ENCODE measurements around the gene LRRC41.
"Not testable (repeated sequence)": the region's sequence is repeated elsewhere in the genome, so short reads cannot be mapped to it uniquely, and the experiment has no call there.

Gene LRRC41, protein sequence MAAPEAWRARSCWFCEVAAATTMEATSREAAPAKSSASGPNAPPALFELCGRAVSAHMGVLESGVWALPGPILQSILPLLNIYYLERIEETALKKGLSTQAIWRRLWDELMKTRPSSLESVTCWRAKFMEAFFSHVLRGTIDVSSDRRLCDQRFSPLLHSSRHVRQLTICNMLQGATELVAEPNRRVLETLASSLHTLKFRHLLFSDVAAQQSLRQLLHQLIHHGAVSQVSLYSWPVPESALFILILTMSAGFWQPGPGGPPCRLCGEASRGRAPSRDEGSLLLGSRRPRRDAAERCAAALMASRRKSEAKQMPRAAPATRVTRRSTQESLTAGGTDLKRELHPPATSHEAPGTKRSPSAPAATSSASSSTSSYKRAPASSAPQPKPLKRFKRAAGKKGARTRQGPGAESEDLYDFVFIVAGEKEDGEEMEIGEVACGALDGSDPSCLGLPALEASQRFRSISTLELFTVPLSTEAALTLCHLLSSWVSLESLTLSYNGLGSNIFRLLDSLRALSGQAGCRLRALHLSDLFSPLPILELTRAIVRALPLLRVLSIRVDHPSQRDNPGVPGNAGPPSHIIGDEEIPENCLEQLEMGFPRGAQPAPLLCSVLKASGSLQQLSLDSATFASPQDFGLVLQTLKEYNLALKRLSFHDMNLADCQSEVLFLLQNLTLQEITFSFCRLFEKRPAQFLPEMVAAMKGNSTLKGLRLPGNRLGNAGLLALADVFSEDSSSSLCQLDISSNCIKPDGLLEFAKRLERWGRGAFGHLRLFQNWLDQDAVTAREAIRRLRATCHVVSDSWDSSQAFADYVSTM

DNA sequence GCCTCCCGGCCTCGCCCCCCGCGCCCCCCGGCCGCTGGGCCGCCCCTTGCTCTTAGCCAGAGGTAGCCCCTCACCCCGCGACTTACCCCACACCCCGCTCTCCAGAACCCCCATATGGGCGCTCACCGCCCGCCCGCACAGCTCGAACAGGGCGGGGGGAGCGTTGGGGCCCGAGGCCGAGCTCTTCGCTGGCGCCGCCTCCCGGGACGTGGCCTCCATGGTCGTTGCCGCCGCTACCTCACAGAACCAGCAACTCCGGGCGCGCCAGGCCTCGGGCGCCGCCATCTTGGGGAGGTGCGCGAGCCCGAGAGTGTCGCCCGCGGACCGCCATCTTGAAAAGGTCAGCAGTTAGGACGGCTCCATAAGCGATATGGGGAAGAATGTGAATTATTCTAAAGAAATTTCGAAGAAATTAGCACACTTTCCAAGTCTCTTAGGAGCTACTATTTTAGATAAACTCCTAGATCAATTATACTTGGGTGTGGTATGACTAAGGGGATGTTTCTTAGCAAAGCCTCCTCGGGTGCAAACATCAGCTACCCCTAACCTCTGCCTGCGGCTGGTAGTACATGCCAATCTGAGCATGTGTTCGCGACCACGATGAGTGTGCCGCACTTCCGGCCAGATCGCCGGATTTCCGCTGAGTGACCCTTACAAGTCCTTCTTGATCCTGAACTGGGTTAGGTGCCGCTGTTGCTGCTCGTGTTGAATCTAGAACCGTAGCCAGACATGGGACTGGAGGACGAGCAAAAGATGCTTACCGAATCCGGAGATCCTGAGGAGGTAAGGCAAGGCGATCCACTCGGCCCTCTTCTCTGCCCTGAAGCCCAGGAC lies at the start of gene LRRC41, which contains the start of gene UQCRH:
LRRC41 (minus strand) TSS at position 579 of the 834 bp plus-strand sequence; CDS start at position 285, 294 bp downstream.
UQCRH (plus strand) TSS at position 661 of the 834 bp plus-strand sequence; CDS start at position 730, 69 bp downstream.
- DNase-seq (ENCODE audit: low read depth), result peak; percentile 74

DNA sequence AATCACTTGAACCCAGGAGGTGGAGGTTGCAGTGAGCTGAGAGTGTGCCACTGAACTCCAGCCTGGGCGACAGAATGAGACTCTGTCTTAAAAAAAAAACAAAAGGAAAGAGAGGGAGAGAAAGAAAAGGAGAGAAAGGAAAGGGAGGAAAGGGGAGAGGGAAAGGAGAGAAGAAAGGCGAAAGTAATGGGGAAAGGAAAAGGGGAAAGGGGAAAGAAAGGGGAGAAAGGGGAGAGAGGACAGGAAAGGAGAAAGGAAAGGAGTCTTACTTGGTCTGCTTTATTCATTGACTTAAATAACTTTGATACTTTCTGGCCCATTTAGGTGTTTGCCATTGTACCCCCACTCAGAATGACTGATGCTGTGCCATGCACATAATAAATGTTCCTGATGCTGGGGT lies 48.9 kb upstream of the LRRC41 start:
- DNase-seq (ENCODE audit: low read depth), result no peak

DNA sequence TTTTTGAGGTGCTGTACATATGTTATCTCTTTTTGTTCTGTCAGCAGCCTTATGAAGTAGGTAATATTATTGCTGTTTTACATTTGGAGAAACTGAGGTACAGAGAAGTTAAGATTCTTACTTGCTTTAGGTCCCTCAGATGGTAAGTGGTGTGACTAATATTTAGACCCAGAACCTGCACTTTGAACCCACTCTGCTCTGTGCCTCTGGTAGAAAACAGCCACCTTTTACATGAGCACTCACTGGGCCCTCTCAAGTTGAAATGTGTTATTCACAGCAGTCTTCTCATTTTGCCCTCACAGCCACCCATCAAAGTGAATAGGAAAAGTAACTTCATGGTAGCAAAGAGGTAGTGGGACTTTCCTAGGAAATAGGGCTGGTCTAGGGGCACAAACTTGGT lies 41.9 kb upstream of the LRRC41 start:
- no peak for DNase-seq (ENCODE audit: low read depth)

DNA sequence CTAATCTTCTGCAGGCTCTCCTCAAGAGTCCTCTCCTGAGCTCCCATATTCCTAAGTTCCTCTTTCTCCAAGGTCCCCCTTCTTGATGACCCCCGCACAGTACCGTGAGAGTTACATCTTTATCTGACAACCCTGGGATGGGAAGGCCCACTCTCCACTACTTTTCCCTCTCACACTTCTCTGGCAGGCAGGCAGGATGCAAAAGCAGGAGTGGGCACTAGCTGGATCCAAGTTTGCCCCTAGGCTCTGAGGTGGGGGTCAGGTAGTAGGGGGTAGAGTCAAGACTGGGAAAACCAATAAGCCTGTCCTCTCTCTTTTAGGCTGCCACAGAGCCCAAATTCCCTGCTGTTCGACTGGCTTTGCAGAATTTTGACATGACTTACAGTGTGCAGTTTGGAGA lies 41.1 kb upstream of the LRRC41 start:
- DNase-seq (ENCODE audit: low read depth), result no peak

DNA sequence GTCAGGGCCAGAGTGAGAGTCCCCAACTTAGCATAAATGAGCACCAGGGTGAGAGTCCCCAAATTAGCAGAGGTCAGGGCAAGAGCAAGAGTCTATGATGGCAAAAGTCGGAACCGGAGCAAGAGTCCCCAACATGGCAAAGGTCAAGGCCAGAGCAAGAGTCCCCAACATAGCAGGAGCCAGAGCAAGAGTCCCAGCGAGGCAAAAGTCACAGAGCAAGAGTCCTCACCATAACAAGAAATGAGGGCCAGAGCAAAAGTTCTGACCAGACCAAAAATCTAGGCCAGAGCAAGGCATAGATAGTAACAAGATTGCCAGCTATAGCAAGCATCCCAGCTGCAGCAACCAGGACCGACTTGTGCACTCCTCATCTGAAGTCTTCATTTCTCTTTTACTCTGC lies 40.3 kb upstream of the LRRC41 start:
- no peak for DNase-seq (ENCODE audit: low read depth)

DNA sequence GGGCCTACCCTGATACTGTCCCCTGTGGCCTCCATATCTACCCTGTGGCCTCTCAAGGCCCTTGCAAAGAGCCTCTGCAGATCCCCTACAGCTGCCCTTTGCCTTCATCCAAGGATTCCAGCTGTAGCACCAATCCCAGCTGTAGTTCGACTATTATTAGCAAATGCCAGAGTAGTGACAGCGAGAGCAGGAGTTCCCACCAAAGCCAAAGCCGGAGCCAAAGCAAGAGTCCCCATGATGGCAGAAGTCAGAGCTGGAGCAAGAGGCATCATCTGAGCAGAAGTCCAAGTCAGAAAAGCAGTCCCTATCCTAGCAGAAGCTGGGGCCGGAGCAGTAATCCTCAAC lies 39.9 kb upstream of the LRRC41 start:
- DNase-seq (ENCODE audit: low read depth), result no peak

DNA sequence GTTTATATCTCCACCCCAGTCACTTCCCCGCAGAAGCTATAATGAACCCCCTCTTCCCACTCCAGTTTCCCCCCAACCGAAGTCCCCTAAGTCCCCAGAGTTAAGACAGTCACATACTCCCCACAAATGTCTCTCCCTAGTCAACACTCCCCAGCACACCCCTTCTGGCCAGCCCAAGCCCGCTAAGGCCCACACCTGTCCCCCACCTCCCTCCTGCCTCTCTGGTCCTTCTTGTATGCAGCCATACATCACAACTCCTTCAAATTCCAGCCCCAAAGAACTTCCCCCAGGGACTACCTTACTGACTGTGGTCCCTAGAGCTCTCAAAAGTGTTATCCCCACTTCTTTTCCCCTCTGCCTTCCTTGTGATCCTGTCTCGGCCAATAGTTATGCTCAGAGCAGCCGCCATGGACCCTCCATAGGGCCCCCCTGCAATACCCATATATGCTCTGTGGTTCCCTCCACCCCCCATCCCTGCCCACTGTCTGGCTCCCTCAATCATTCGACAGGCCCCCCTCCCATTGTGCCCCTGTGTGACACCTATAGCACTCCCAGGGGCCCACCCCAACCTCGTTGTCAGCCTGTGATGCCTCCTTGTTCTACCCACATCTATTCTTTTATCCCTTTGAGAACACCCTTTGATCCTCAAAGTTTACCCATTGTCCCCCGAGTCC lies 39.4 kb upstream of the LRRC41 start:
- DNase-seq (ENCODE audit: low read depth), result no peak

DNA sequence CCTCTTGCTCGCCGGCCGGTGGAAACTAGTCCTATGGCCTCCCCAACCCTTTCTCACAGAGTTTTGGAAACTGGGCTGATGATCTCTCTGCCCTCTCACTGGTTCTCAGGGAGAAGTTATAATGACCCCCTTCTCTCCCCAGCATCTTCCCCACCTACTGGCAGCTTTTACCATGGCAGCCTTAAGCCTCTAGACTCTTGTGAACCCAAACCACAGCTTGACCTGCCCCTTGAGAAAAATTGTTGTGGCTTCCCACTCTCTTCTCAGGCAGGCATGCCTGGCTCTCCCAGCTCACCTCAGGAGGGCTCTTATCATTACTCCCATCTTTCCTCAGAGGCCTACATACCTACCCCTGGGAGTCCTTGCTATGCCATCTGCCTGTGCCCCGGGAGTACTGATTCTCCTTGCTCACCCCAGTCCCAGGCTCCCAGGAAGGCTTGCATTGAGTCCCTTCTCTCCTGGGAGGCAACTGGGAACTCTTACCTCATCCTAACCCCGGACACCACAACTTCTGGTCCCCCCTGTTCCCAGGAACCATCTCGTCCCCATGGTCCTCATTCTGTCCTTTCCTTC lies 38.8 kb upstream of the LRRC41 start:
- no peak for DNase-seq (ENCODE audit: low read depth)

DNA sequence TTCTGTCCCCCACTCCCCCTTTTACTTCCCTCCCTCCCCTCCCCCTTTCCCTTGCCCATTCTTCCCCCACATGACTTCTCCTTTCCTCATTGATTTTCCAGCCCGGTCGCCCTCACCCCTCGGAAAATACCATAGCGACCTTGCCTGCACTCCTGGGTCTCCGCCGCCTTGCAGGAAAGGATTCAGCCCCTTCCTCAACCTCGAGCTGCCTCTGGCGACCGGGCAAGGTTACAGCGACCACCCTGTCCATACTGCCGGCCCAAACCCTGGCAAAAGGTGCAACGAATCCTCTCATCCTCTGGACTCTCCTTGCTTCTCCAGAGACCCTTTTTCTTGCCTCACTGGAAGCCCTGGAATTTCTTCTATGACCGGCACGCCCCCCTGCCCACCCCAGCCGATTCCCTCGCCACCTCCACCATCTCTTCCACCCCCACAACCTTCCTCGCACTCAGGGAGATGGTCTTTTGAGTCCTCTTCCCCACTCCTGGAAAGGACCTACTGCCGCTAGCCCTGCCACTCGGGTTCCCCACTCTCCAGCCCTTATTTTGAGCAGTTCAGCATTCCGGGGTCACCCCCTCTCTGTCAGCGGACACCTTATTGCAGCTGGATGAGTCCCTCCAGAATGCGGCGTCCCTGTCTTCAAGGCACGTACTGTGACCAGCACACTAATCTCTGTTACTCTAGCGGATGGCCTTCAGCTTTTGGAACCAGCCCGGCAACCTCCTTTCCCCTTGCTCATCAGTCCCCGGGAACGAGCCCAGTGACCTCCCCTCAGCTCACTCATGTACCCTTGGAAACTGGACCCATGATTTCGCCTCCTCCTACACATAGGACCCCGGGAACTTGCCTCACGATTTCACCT lies 38.0 kb upstream of the LRRC41 start:
- no peak for DNase-seq (ENCODE audit: low read depth)

DNA sequence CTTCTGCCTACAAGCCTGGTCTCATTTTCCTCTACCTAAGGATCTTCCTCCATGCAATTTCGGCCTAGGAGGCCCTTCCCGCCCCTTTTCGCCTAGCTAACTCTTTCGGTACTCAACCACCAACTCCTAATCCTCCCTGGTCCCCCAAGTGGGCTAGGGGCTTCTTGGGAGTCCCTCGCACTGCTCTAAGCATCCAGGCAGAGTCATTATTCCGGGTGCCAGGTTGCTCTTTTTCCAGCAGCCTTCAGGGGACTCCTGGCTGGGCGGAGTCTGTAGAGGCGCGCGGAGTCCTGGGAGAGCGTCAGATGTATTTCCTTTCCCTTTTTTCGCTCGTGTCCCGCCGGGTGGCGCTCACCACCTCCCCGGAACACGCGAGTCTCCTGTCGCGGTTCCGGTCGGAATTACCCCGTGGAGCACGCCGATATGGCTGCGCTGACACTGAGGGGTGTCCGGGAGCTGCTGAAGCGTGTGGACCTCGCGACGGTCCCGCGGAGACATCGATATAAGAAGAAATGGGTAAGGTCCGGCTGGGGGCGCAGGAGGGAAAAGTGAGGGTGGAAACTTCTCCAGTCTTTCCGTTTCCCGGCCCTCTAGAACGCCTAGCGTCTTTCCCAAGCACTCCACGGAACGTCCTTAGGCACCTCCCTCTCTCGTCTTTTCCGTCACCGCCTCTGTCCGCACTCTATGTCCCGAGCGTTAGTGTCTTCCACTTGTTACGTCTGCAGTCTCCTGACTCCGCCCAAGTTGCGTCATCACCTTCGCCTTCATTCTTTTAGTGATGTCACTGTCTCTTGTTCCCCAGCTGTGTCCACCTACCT lies 37.2 kb upstream of the LRRC41 start, which contains the start of gene NSUN4:
NSUN4 (plus strand) TSS at position 404 of the 818 bp plus-strand sequence; CDS start at position 424, 20 bp downstream.
- DNase-seq (ENCODE audit: low read depth), result peak; percentile 61

DNA sequence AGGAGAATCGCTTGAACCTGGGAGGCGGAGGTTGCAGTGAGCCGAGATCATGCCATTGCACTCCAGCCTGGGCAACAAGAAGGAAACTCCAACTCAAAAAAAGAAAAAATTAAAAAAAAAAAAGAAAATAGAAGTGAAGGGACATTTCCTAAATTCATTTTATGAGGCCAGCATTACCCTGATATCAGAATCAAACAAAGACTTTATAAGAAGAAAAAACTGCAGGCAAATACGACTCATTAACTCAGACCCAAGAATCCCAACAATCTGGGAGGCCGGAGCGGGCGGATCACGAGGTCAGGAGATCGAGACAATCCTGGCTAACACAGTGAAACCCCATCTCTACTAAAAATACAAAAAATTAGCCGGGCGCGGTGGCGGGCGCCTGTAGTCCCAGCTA lies 34.0 kb upstream of the LRRC41 start:
- not testable (repeated sequence) for DNase-seq (ENCODE audit: low read depth)

DNA sequence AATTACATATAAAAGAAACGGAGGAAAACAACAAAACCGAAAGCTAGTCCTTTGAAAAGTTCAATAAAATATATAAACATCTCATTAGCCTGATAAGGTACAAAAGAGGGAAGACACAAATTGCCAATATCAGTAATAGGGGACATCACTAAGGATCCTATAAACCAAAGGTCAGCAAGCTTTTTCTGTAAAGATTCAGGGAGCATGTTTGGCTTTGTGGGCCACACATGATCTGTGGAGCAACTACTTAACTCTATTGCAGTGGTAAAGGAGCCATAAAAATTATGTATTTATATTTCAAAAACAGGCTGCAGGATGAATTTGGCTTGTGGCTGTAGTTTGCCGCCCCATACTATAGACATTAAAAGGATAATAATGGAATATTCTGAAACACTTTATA lies 31.7 kb upstream of the LRRC41 start:
- no peak for DNase-seq (ENCODE audit: low read depth)

DNA sequence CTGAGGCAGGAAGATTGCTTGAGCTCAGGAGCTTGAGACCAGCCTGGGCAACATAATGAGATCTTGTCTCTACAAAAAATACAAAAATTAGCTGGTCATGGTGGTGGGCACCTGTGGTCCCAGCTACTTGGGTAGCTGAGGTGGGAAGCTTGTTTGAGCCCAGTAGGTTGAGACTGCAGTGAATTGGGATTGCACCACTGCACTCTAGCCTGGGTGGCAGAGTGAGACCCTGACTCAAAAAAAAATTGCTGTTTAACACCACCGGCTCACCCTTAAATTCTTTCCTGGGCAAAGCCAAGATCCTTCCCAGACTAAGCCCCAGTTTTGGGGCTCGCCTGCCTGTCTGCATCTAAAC lies 30.6 kb upstream of the LRRC41 start:
- DNase-seq (ENCODE audit: low read depth), result no peak

DNA sequence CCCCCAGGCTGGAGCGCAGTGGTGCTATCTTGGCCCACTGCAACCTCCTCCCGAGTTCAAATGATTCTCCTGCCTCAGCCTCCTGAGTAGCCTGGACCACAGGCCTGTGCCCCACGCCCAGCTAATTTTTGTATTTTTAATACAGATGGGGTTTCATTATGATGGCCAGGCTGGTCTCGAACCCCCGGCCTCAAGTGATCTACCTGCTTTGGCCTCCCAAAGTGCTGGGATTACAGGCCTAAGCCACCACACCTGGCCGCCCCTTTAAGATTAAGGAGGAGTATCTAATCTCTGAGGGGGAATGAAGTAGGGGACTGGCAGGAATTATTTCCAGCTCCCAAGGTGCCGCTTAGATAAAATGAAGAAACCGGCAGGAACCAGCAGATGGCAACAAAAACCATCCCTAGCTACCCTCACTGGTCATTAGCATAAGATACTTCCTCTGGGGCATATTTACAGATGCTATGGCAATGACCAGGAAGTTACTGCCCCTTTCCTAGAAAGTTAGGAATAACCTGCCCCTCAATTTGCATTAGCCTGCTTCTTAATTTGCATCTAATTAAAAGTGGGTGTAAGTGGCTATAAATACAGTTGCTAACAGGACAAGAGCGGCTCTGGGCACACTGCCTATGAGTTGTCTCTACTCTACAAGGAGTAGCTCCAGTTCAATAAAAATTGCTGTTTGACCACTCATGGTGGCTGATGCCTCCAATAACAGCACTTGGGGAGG lies 30.0 kb upstream of the LRRC41 start:
- no peak for DNase-seq (ENCODE audit: low read depth)

DNA sequence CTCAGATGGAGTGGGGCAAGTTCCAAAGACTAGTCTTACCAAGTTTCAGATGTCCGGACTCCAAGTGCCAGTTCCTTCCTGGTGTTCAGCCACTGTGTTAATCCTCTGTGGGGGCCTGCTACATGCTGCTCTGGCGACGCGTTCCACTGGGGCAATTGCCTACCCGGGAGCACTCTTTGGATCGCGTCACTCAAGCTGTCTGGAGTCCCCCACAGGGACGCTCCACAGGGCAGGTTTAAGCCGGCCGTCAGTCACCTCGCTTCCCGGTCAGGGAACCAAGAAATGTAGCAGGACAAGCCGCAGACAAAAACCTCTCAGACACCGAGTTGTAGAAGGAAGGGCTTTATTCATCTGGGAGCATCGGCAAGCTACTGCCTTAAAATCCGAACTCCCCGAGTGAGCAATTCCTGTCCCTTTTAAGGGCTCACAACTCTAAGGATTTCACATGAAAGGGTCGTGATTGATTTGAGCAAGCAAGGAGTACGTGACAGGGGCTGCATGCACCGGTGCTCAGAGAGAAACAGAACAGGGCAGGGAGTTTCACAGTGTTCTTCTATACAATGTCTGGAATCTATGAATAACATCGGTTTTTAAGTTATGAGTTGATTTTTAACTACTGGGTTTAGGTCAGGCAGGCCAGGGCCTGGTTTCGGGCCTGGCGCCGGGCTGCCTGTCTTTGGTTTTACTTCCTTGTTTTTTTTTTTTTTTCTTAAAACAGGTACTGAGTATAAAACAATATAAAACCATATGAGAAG lies 28.5 kb upstream of the LRRC41 start:
- DNase-seq (ENCODE audit: low read depth), result not testable (repeated sequence)

DNA sequence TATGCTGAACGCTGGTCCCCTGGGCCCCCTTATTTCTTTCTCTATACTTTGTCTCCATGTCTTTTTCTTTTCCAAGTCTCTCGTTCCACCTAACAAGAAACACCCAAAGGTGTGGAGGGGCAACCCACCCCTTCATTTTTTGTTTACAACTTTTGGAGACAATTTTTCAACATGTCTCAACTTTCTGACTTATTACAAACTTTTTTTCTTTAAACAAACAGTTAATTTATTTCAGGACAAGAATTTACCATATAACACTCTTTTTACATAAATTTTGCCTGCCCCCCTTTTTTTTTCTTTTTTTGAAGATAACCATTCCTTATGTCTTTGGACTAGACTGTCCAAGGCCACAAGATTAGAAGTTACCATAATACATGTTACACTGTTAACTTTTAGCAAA lies 27.0 kb upstream of the LRRC41 start:
- not testable (repeated sequence) for DNase-seq (ENCODE audit: low read depth)

DNA sequence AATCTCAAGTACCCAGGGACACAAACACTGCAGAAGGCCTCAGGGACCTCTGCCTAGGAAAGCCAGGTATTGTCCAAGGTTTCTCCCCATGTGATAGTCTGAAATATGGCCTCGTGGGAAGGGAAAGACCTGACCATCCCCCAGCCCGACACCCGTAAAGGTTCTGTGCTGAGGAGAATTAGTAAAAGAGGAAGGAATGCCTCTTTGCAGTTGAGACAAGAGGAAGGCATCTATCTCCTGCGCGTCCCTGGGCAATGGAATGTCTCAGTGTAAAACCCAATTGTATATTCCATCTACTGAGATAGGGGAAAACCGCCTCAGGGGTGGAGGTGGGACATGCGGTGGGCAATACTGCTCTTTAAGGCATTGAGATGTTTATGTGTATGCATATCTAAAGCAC lies 26.4 kb upstream of the LRRC41 start:
- DNase-seq (ENCODE audit: low read depth), result not testable (repeated sequence)

DNA sequence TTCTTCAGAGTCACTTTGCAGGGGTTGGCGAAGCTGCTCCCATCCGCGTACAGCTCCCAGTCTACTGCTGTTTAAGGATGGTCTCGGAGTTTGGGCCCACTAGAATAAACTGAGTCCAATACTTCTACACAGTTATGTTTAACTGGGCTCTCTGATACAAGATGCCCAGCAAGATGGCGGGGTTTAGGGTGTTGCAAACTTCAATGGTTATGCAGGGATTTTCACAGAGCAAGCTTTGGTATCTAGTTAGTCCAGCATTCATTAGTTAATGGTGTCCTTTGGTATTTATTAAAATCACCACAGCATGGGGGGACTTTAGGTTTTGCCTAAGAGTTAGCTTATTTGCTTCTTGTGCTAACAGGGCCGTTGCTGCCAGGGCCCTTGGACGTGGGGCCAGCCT lies 24.8 kb upstream of the LRRC41 start:
- not testable (repeated sequence) for DNase-seq (ENCODE audit: low read depth)

Measured in stimulated activated CD8-positive, alpha-beta memory T cell treated with anti-CD3 and anti-CD28 coated beads, Interleukin-15, amount 100 ng/mL, for 24 hours (primary cell).